Psoas muscle (tissue), 8 donors: Measurements from ENCODE around the gene MYO9A. TPM values are rescaled to one million over a fixed set of nuclear protein-coding genes. Genes with fewer than 3 reads are reported as not detected.
"Not testable (repeated sequence)": the region's sequence is repeated elsewhere in the genome, so short reads cannot be mapped to it uniquely, and the experiment has no call there.

Source experiments
- ATAC-seq, 4 donors: fragments of 200-7000 bp; cut with Tn5 transposase; one replicate each; pipeline ENCODE4 v1.9.1; 2020; ENCODE audit warnings: moderate library complexity in 3 of 4, mild to moderate bottlenecking in 2 of 4
- DNase-seq, 2 donors: peaks; one replicate each; pipeline ENCODE4 v3.0.0-alpha.2; 2020
- H3K27ac ChIP-seq: fragments of 200-600 bp; one replicate; pipeline ENCODE4 v1.8.0; 2022
- H3K27me3 ChIP-seq, 3 donors: fragments of 200-600 bp in 1 of 3; one replicate each; pipeline versions ENCODE4 v1.6.1 to v1.8.0; 2013 to 2022; ENCODE audit warnings: low read length in 2 of 3, mild to moderate bottlenecking in 2 of 3, moderate library complexity in 1 of 3; ENCODE audit not compliant: insufficient read depth in 3 of 3
- H3K36me3 ChIP-seq, 2 donors: fragments of 200-600 bp in 1 of 2; one replicate each; pipeline versions ENCODE4 v1.6.1 to v1.8.0; 2013 to 2022; ENCODE audit warnings: low read depth in 1 of 2, mild to moderate bottlenecking in 1 of 2, moderate library complexity in 1 of 2; ENCODE audit not compliant: insufficient read depth in 1 of 2
- H3K4me1 ChIP-seq: fragments of 200-600 bp; one replicate; pipeline ENCODE4 v1.8.0; 2022
- H3K4me3 ChIP-seq: fragments of 200-600 bp; one replicate; pipeline ENCODE4 v1.8.0; 2022; ENCODE audit warnings: mild to moderate bottlenecking
- H3K9me3 ChIP-seq: fragments of 200-600 bp; one replicate; pipeline ENCODE4 v1.8.0; 2022
- WGBS, 3 donors: extraction: QIAGEN DNeasy Blood & Tissue Kit; methylation state at CpG; one replicate each; pipeline versions ENCODE4 v1.1.6 to v1.1.7; 2013; 5-methylcytosine and 5-hydroxymethylcytosine counted together
- intact Hi-C, 2 donors: fragments of 100-400 bp; cut with DNase I; formaldehyde crosslinking; loops; one replicate each; pipeline versions ENCODE4 v1.11.0 to v1.14.2; 2022
- polyA plus RNA-seq, 3 donors: library from polyadenylated mRNA; stranded (reverse); fragments of 200-250 nt; gene quantifications; one replicate each; pipeline ENCODE4 v1.2.3, GENCODE V29; 2013
- total RNA-seq, 4 donors: library from RNA; stranded (reverse); fragmentation: NEBNext Ultra II Directional in 2 of 4; extraction: Animal tissue kit (Norgen Biotek cat#: 25700) in 2 of 4; gene quantifications; one replicate each; pipeline versions ENCODE4 v1.2.1 to v1.2.4, GENCODE V29; 2021 to 2023
- TF ChIP-seq, protein P1 (sequence below): fragments of 200-600 bp; IDR thresholded peaks from one replicate; pipeline ENCODE4 v1.8.0; 2022; ENCODE audit warnings: antibody characterized with exemption
- donor health status: healthy with polysubstance abuse.
- donor health status: DM: no; HTN: no; CAD: no; lungs with moderate emphysema.
- donor health status: Bipolar disorder and iron deficiency.
- donor health status: healthy.
- donor health status: DM: yes; HTN: yes; CAD: no.
- donor health status: DM: no; HTN: no; CAD: no.
- donor health status: DM: no; HTN: no; CAD: no.
- donor health status: DM: yes; HTN: yes; CAD: no.

The MYO9A gene
- total and polyA plus RNA-seq, 7 donors = 3.4 to 28.4 (median 23.0) TPM

DNA sequence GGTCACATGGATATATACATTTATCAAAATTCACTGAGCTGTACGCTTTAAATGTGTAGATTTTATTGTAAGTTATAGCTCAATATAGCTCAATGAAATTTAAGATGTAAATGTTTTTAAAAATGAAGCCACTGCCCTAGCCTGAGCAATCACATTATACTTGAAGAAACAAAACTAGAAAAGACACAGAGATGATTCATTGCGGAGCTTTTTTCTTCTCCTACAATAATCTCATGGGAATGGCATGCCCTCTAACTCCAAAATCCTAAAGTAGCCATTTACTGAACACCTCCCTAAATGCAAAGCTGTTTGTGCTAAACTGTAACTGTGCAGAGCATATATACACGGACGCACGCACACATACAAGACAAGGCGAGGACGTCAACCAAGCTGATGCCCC, 84.2 kb downstream of the MYO9A start:
- Histone ChIP-seq H3K9me3 (no peaks in the 10 kb centered on the region), H3K4me1 (peaks cover 24% of the 10 kb centered on the region), H3K27me3 (no peaks in the 10 kb centered on the region), H3K36me3 (no peaks in the 10 kb centered on the region), H3K4me3 (no peak overlapping the region), H3K27ac (no peak overlapping the region)
- DNase-seq = no peak
- WGBS, 3 donors = 88 to 91% (median 88%) methylated on average over 7 of the region's 7 CpGs
- peak in 1 of 4 donors; percentile 51 for ATAC-seq
- TF ChIP-seq, protein P1, sequence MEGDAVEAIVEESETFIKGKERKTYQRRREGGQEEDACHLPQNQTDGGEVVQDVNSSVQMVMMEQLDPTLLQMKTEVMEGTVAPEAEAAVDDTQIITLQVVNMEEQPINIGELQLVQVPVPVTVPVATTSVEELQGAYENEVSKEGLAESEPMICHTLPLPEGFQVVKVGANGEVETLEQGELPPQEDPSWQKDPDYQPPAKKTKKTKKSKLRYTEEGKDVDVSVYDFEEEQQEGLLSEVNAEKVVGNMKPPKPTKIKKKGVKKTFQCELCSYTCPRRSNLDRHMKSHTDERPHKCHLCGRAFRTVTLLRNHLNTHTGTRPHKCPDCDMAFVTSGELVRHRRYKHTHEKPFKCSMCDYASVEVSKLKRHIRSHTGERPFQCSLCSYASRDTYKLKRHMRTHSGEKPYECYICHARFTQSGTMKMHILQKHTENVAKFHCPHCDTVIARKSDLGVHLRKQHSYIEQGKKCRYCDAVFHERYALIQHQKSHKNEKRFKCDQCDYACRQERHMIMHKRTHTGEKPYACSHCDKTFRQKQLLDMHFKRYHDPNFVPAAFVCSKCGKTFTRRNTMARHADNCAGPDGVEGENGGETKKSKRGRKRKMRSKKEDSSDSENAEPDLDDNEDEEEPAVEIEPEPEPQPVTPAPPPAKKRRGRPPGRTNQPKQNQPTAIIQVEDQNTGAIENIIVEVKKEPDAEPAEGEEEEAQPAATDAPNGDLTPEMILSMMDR = no peak
- intact Hi-C loops = no loop called here

- Histone ChIP-seq H3K27ac (no peak overlapping the region), H3K27me3 (no peaks in the 10 kb centered on the region), H3K9me3 (no peaks in the 10 kb centered on the region), H3K4me1 (peaks cover 24% of the 10 kb centered on the region), H3K4me3 (no peak overlapping the region), H3K36me3 (no peaks in the 10 kb centered on the region)
- 44 to 56% (median 46%) methylated on average over 3 of the region's 3 CpGs for WGBS, 3 donors
- intact Hi-C loops = no loop called here
- TF ChIP-seq, protein P1 = no peak
- ATAC-seq (peak in 2 of 4 donors; percentile 50 to 64), DNase-seq (no peak)
These were observed 84.7 kb downstream of the MYO9A start for GRCh38 chr15:72033285-72033684.

GRCh38 chr15:72021604-72022003, 96.3 kb downstream of the MYO9A start:
- Histone ChIP-seq H3K4me1 (peaks cover 5% of the 10 kb centered on the region), H3K36me3 (peaks cover 0 to 11% of the 10 kb centered on the region in 2 donors), H3K4me3 (no peak overlapping the region), H3K27me3 (no peaks in the 10 kb centered on the region), H3K27ac (no peak overlapping the region), H3K9me3 (no peaks in the 10 kb centered on the region)
- 75 to 86% (median 82%) methylated on average over 2 of the region's 2 CpGs for WGBS, 3 donors
- DNase-seq (no peak), ATAC-seq (no peak)
- TF ChIP-seq, protein P1 = no peak
- intact Hi-C loops = no loop called here

GRCh38 chr15:72020799-72021198, 97.2 kb downstream of the MYO9A start:
- WGBS, 3 donors = 83 to 86% (median 86%) methylated on average over 1 of the region's 1 CpG
- TF ChIP-seq, protein P1 = no peak
- no peaks in the 10 kb centered on the region for H3K27me3 ChIP-seq
- no peak for DNase-seq
- H3K4me1 ChIP-seq = peaks cover 5% of the 10 kb centered on the region
- H3K9me3 ChIP-seq = no peaks in the 10 kb centered on the region
- H3K4me3 ChIP-seq = no peak overlapping the region
- peaks cover 0 to 11% of the 10 kb centered on the region in 2 donors for H3K36me3 ChIP-seq
- H3K27ac ChIP-seq = no peak overlapping the region
- peak in 3 of 4 donors; percentile 54 to 71 (median 65) for ATAC-seq
- intact Hi-C loops = no loop called here

GRCh38 chr15:72014555-72014954, 103.4 kb downstream of the MYO9A start:
- H3K4me1 ChIP-seq, H3K4me3 ChIP-seq, ATAC-seq, H3K27me3 ChIP-seq, H3K27ac ChIP-seq, intact Hi-C loops, H3K9me3 ChIP-seq, DNase-seq: not testable (repeated sequence)
- WGBS, 3 donors = 96 to 99% (median 97%) methylated on average over 3 of the region's 3 CpGs
- H3K36me3 ChIP-seq = peaks cover 0 to 20% of the 10 kb centered on the region in 2 donors
